K562 (cell line): ENCODE results near the gene GABRR1.

ENCODE experiments used
- CTCF ChIP-seq, 3 experiments: IDR thresholded peaks in 2 of 3; conservative IDR thresholded peaks in 1 of 3; 2 replicates each; pipeline ENCODE4 v1.5.1; 2011 to 2012; ENCODE audit warnings: low read length in 3 of 3, mild to moderate bottlenecking in 3 of 3, control low read depth in 2 of 3, improper control_type of control experiment in 1 of 3, inconsistent platforms in 1 of 3, low read depth in 1 of 3, mixed read lengths in 1 of 3, moderate library complexity in 1 of 3; ENCODE audit not compliant: insufficient read depth in 2 of 3
- FOXM1 ChIP-seq, 2 experiments: fragments of 450-650 bp in 1 of 2; sonication (generic) in 1 of 2; formaldehyde crosslinking in 1 of 2; IDR thresholded peaks; 2 replicates each; pipeline versions ENCODE4 v1.6.1 to v1.9.0; 2017 to 2022; ENCODE audit warnings: low read depth in 2 of 2, mild to moderate bottlenecking in 2 of 2, missing genetic modification reagents in 1 of 2, moderate library complexity in 1 of 2

- TF ChIP-seq FOXM1 (IDR thresholded peaks at IDR 0.05; ENCODE audit: low read depth) (no peak), FOXM1 (CRISPR knock-in tag; IDR thresholded peaks at IDR 0.05; ENCODE audit: low read depth) (no peak), CTCF (IDR thresholded peaks at IDR 0.05 in 2 of 3, conservative IDR thresholded peaks at IDR 0.05 in 1 of 3; ENCODE audit: insufficient read depth in 2 of 3, low read depth in 1 of 3, low read length in 3 of 3) (no peak)
Observed at GRCh38 chr6:89260310-89260709, 43.2 kb upstream of the GABRR1 start.
